Stimulated activated CD4-positive, alpha-beta T cell treated with anti-CD3 and anti-CD28 coated beads, Interleukin-12 subunit alpha, Interleukin-12 subunit beta, amount 100 ng/mL, for 4 hours (primary cell): ENCODE results near the gene RTN4.
"Not testable (repeated sequence)": the region's sequence is repeated elsewhere in the genome, so short reads cannot be mapped to it uniquely, and the experiment has no call there.

Experiments
- DNase-seq: peaks from one replicate; pipeline ENCODE4 v3.0.0-alpha.2; 2020

Gene RTN4

DNA sequence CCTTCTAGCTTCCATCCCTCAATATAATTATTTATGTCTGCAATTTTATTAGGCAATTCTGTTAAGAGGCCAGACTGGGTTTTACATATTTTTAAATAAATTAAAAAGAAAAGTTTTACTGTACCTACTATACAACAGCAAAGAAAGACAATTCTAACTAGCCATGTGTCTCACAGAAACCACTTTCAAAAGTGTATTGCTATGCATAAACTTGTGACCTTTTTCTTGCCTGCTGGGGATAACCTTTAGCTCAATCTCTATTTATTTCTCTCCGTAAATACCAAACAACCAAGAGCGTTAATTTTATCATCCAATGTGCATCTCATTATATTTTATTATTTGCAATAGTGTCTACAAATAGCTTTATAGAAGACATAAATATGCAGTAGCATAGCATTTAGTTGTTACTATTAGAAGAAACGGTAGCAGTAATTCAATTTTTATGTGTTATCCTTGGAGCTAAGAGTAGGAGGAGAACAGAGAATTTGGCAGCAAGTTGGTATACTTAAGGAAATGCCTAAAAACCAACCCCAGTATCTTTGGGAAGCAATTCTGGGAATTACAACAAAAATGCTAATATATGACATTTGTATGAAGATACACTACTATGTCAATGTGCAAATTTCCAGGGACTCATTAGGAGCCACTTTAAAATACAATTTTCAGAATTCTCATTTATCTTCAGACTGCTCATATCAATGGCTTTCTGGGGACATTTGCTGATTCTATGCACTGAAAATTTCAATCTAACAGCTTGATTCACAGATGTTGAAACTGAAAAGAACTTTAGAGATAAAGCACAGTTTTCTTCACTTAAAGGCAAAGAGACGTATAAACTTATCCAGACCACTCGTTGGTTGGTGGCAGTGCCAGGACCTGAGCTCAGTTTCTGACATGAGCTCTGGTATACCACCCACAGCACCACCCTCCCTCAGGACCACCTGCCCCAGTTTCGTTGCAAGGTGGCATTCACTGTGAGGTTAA is 23.0 kb upstream of the RTN4 start:
- no peak for DNase-seq

DNA sequence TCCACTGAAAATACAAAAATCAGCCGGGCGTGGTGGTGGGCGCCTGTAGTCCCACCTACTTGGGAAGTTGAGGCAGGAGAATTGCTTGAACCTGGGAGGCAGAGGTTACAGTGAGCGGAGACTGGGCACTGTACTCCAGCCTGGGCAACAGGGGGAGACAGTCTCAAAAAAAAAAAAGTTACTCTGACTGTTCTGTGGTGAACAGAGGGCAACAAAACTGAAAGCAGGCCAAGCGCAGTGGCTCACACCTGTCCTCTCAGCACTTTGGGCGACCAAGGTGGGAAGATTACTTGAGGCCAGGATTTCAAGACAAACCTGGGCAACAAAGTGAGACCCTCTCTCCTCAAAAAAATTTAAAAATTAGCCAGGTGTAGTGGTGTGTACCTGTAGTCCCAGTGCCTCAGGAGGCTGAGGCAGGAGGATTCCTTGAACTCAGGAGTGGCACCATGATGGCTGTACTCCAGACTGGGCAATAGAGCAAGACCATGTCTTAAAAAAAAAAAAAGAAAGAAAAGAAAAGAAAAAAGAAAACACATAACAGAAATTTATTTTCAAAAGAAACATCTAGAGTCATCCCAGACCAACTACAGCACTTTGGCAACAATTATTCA is 13.6 kb upstream of the RTN4 start:
- DNase-seq: no peak

DNA sequence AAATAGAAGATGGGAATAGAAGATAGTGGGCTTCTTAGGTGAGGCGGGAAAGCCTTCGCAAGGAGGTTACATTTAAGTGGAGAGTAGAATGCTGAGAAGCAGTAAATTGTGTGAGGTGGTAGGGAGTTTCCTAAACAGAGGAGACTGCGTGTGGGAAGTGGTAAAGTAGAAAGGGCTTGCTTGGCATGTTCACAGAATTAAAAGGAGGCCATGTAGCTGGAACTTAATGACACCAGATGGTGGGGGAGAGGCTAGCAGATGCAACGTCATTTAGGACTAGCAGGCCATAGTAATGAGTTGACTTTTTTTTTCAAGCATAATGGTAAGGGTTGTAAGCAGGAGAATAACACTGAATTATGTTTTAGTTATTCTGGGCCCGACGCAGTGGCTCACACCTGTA is 13.0 kb upstream of the RTN4 start:
- DNase-seq: no peak

DNA sequence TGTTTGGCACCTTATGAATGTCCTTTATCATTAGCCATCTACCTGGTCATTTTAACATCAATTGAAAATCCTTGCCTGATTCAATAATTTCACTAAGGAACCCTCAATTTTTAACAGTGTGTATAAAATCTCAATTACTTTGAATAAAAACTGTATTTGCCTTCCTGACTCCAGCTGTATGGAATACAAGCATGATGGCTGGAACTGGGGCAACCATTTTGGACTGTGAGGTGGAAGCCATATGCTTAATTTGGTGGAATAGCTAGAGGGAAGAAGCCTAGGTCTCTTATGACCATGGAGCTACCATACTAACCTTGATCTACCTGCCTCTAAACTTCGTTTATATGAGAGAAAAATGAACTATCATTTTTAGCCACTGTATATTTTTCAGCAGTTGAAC is 12.5 kb upstream of the RTN4 start:
- no peak for DNase-seq

DNA sequence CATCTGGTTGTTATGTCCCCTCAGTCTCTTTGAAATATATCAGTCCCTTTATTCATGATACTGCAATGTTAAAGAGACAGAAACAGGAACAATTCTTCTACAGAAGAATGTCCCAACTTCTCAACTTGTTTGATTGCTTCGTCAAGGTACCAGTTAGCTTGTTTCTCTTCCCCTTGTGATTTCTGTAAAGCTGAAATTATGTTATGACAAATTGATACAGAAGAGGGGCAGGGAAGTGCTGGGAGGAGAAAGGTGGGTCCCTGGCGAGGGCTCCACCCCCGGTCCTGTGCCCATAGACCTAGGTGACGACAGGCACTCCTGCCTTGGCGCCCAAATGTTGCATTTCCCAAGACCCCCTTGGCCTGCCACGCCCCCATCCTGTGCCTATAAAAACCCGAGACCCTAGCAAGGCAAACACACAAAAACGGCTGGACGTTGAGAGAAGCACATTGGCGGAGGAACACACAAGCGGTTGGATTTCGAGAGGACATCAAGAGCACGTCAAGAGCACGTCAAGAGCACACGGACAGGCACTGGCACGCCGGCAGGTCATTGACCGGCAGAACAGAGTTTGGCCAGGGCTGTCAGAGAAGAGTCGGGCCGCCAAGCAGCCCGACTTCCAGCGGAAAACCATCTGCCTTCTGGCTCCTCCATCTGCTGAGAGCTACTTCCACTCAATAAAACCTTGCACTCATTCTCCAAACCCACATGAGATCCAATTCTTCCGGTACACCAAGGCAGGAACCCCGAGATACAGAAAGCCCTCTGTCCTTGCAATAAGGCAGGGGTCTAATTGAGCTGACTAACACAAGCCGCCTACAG is 11.5 kb upstream of the RTN4 start:
- no peak for DNase-seq

DNA sequence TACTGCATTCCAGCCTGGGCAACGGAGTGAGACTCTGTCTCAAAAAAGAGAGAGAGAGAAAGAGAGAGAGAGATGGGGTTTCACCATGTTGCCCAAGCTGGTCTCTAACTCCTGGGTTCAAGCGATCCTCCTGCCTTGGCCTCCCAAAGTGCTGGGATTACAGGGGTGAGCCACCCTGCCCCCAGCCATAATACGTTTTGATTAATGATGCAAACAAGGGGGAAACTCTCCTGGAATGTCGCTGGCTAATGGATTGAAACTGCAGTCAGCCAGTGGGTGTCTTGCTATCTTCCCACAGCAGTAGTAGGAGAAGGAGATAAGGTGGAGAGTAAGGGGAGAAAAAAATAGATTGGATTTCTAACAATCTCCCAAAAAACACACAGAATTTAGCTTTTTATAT is 9.5 kb upstream of the RTN4 start:
- DNase-seq: no peak

DNA sequence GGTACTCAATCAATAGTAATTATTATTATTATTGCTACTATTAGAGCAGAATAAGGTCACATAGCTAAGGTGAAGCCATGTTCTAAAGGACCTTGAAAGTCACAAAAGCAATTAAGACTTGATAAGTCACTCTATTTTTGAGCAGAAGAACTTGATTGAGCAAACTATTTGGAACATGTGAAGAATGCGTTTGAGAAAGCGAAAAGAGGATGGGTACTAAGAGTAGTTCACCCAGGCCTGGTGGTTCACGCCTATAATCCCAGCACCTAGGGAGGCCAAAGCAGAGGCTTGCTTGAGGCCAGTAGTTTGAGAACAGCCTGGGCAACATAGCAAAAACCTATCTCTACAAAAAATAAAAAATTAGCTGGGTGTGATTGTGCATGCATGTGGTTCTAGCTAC is 7.2 kb upstream of the RTN4 start:
- no peak for DNase-seq

DNA sequence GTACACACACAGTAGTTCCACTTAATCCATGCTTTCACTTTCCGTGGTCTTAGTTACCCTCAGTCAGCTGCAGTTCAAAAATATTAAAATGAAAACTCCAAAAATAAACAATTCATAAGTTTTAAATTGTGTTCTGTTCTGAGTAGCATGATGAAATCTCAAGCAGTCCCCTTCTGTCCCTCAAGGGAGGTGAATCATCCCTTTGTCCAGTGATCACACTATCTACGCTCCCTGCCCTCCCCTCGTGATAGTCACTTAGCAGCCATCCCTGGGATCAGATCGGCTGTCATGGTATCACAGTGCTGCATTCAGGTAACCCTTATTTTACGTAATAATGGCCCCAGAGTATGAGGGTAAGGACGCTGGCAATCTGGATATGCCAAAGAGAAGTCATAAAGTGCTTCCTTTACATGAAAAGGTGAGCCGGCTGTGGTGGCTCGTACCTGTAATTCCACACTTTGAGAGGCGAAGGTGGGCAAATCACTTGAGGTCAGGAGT is 5.8 kb upstream of the RTN4 start:
- no peak for DNase-seq

DNA sequence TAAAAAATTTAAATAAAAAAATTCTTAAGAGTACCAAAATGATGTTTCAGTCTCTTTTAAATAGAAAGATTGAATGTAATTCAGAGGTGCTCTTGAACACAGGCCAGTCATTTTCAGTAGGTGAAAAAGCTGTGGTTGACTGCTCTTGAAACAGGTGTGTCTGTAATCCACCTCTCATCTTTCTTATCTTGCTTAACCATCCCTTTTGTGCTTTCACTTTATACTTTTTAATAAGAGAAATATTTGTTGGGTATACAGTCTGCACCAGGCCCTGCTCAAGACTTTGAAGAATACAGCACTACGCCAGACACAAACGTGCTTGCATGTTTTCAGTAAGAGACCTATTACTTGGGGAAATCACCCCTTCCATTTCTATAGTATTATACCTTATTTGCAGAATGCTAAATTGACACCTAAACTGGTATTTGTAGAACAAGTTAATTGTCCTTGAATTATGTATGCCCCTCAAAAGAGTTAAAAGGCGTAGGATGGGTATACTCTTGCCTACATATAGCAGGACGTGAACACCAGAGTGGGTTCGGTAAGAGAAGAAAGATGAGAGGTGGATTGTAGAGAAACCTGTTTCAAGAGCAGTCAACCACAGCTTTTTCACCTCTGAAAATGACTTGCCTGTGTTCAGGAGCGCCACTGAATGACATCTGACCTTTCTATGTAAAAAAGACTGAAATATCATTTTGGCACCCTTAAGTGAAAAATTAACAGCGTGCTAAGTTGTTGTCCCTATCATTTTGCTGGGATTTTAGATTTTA is 4.0 kb upstream of the RTN4 start:
- no peak for DNase-seq

DNA sequence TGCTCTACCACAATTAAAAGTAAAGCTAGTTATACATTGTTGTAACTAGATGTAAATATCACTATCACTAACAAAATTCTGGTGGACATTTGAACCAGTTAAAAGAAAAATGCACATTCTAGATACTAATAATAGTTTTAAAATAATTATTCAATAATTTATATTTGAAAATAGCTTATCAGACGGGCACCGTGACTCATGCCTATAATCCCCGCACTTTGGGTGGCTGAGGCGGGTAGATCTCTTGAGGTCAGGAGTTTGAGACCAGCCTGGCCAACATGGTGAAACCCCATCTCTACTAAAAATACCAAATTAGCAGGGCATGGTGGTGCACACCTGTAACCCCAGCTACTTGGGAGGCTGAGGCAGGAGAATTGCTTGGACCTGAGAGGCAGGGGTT is 3.0 kb upstream of the RTN4 start:
- DNase-seq: not testable (repeated sequence)

DNA sequence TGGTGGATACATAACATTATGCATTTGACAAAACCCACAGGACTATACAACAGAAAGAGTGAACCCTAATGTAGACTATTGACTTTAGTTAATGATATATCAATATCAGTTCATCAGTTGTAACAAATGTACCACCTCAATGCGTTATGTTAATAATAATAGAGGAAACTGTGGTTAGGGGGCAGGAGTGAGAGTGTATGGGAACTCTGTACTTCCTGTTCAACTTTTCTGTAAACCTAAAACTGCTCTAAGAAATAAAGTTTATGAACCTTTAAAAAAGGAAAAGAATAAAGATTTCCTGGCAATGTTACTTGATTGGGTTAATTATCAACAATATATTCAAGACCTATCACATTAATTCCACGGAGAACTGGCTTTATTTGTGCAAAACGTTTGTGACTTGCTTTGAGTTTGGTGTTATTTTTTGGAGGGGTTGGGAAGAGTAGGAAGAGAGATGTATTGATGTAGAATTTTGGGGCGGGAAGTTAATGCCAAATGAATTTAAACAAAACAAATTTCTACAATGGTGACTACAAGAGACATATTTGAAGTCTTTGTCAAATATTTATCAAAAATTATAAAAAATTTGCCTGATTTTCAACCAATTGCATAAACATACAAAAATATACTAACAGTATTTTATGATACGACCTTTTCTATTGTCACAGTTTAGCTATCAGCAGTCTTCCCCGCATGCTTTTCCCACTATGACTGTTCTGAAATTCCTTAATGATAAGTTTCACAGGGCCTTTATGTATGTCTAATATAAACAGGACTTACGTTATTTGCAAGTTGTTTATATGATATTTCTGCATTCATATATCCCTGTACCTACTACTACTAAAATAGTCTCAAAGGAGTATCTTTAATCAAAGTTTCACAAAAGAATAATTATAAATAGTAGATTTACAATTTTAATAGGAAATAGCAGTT is 2.1 kb upstream of the RTN4 start:
- no peak for DNase-seq

DNA sequence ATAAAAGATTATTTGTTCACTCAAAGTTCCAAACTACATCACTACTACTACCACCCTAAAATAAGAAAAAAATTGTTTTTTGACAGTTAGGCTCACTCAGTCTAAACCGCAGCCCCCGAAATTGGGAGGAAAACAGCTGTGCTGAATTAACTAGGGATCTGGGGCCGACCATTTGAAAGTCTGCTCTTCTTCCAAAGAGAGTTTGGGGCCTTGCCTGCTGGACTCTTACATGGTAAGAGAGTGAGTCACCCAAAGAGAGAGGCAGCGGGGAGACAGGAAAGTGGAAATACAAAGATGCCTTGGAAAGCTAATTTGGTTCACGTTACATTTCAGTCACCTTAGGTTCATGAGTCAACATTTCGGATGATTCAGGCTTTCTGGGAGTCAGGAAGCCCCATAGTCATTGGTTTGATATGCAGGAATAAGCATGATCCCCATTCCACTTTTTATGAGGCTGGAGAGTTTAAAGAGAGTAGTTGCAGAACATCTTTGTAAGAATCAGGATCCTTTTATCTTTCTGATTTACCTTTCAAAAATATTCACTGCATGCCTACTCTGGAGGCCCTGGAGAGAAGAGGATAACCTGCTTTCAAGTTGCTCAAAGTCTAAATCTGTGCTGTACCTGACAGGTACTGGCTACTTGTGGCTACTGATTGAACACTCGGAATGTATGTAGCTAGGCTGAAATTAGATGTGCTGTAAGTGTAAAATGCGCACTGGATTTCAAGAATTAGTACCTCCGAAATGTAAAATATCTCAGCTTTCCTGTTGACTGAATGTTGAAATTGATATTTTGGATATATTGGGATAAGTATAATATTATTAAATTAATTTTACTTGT is 995 bp upstream of the RTN4 start:
- peak; percentile 11 for DNase-seq

DNA sequence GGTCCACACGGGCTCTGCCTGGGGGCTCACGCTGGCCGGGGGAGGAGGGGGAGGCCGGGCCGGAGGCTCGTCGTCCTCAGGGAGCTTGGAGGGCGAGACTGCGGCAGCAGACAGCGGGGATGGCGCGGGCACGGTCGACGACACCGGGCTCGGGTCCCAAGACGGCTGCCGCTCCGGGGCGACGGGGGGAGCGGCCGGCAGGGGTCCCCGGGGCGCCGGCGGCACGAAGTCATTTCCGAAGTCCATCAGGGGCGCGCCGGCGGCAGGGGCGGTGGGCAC is 491 bp downstream of the RTN4 start:
- DNase-seq: peak; percentile 26

DNA sequence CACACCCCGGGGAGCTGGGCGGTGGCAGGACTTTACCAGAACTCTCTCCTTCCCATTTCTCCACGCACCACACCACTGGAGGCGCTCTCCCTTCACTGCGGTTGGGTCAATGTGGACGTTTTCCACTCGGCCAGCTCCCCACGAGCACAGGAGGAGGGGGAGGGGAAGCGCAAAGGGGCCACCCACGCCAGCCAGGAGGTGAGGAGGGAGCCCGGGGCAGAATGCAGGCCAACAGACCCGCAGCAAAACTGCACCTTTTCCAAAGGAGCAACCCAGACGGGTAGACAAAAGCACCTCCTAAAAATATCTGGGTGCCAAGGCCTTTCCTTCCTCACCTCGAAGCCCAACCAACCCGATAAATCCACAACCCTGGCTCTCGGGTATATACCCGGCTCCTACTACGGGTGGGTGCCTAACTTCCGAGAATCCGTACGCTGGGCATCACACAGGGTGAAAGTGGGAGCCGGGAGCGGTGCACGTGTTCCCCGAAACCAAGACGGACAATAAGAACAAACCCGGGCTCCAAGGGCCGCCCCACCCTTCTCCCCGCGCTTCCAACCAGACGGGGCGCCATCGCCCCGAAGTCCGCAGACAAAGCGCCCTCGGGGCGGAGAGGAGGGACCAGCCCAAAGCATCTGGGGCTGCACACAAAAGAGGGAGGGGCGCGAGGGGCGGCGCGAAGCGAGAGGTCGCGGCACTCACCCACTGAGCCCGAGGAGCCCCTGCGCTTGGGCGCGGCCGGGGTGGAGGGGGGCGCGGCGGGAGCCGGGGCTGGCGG is 1.0 kb downstream of the RTN4 start:
- peak; percentile 52 for DNase-seq

DNA sequence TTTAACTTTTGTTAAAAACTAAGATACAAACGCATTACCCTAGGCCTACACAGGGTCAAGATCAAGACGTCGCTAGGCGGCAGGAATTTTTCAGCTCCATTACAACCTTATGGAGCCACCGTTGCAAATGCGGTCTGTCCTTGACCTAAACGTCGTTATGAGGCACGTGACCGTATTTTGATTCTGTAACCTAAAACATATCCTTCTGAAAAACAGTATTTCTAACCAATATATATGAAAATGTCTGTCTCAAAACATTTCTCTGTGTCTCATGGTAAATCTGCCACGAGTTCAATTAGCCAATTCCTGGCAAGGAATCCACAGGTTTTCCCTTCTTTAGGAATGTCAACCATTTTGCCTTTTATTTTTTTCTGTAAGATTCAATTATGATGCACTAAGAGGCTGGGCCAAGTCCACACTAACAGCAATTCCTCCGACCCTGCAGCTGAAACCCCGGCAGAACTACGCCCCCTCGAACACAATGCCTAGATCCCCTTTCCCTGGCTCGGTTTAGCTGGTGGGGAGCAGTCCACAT is 1.7 kb downstream of the RTN4 start:
- no peak for DNase-seq

DNA sequence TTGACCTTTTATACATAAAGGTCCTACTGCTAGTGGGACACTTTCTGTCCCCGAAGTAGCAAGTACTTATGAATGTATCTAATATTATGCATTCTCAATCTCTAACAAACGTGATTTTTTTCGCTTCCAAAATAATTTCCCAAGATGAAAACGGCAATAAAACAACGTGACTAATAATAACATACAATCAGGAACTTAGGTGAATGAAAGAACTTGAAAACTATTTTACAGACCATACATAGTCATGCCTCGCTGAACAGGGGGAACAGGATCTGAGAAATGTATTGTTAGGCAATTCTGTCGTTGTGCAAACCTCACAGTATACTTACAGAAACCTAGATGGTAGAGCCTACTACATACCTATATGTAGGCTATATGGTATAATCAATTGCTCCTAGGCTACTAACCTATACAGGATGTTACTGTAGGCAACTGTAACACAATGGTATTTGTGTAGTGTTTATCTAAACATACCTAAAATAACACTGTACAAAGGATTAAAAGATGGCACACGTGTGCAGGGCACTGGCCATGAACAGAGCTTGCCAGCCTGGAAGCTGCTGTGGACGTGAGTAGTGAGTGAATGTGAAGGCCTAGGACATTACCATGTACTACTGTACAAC is 2.5 kb downstream of the RTN4 start:
- no peak for DNase-seq

DNA sequence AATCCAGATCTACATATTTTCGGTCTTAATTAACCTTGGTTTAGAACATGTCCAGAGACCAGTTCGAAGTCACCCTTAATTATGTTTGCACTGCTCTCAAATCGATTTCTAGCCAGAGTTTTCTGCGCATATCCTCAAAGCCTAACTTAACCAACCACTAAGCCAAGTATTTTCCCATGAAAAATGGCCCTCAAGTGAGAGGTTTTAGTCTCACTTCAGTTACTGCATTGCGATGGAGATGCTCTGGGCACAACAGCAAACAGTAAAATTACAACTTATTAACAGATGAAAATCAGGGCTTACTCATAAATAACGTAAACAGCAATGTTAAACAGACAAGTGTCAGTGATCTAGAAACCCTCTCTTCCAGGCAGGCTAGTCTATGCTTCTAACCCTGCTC is 4.5 kb downstream of the RTN4 start:
- no peak for DNase-seq

DNA sequence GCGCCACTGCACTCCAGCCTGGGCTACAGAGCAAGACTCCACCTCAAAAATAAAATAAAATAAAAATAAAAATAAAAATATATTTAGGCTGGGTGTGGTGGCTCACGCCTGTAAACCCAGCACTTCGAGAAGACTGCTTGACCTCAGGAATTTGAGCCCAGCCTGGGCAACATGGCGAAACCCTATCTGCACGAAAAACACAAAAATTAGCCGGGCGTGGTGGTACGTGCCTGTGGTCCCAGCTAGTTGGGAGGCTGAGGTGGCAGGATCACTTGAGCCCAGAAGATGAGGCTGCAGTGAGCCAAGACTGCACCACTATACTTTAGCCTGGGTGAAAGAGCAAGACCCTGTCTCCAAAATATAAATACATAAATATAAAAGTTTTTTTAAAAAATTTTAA is 6.4 kb downstream of the RTN4 start:
- no peak for DNase-seq

DNA sequence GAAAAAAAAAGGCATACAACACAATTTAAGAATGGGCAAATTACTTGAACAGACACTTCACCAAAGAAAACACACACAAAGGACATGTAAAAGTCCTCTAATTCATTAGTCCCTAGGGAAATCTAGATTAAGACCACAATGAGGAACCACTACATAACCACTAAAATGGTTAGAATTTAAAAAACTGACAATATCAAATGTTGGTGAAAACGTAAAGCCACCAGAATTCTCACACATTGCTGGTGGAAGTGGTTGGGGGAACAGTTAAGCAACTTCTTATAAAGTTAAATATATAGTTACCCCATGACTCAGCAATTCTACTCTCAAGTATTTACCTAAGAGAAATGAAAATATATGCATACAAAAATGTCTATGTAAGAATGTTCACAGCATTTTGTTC is 11.8 kb downstream of the RTN4 start:
- DNase-seq: no peak
